ENCODE measurements around the gene FGF1.

DNA sequence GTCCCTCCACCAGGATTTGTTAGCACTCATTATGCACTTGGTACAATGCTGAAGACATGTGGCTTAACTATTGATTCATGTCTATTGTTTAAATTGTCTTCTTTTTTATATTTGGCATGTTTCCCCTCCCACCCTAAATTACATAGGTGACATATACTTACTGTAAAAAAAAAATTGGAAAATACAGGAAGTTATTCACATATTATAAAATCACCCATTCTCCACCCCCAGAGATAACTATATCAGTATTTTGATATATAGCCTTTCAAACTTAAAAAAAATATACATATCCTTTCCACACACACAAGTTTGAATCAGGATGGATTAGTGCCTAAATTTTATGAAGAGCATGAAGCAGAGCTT lies 87.6 kb downstream of the FGF1 start:
- TF ChIP-seq, protein P1, sequence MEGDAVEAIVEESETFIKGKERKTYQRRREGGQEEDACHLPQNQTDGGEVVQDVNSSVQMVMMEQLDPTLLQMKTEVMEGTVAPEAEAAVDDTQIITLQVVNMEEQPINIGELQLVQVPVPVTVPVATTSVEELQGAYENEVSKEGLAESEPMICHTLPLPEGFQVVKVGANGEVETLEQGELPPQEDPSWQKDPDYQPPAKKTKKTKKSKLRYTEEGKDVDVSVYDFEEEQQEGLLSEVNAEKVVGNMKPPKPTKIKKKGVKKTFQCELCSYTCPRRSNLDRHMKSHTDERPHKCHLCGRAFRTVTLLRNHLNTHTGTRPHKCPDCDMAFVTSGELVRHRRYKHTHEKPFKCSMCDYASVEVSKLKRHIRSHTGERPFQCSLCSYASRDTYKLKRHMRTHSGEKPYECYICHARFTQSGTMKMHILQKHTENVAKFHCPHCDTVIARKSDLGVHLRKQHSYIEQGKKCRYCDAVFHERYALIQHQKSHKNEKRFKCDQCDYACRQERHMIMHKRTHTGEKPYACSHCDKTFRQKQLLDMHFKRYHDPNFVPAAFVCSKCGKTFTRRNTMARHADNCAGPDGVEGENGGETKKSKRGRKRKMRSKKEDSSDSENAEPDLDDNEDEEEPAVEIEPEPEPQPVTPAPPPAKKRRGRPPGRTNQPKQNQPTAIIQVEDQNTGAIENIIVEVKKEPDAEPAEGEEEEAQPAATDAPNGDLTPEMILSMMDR (IDR thresholded peaks at IDR 0.05; ENCODE audit: extremely low read depth in 1 of 2, insufficient read depth in 1 of 2, low read depth in 1 of 2, low read length in 2 of 2): no peak
- no peak for TF ChIP-seq GATA2 (IDR thresholded peaks at IDR 0.05; ENCODE audit: insufficient read depth, insufficient read length, low read depth, low read length)

Data from endothelial cell of umbilical vein (primary cell).